GM18507 (cell line): ENCODE results near the gene ZDHHC8.

Source experiments
- DNase-seq: peaks from one replicate; pipeline ENCODE4 v3.0.0; 2011; ENCODE audit warnings: low read depth; ENCODE audit not compliant: insufficient read length; ENCODE audit errors: extremely low spot score
- FAIRE-seq: peaks from 2 replicates; lab custom pipeline; 2011; peaks lifted over from hg19 to GRCh38; lab: Jason Lieb, UNC

The ZDHHC8 gene

GRCh38 chr22:20185750-20186149 is 54.1 kb downstream of the ZDHHC8 start:
- FAIRE-seq: no peak

GRCh38 chr22:20186183-20186870 is 54.7 kb downstream of the ZDHHC8 start:
- no peak for DNase-seq
- no peak for FAIRE-seq

More at GRCh38 chr22:20185750-20186149, 54.1 kb downstream of the ZDHHC8 start:
- no peak for DNase-seq

- DNase-seq (no peak), FAIRE-seq (no peak)
Measured at GRCh38 chr22:20186871-20187546, 55.4 kb downstream of the ZDHHC8 start.

DNA sequence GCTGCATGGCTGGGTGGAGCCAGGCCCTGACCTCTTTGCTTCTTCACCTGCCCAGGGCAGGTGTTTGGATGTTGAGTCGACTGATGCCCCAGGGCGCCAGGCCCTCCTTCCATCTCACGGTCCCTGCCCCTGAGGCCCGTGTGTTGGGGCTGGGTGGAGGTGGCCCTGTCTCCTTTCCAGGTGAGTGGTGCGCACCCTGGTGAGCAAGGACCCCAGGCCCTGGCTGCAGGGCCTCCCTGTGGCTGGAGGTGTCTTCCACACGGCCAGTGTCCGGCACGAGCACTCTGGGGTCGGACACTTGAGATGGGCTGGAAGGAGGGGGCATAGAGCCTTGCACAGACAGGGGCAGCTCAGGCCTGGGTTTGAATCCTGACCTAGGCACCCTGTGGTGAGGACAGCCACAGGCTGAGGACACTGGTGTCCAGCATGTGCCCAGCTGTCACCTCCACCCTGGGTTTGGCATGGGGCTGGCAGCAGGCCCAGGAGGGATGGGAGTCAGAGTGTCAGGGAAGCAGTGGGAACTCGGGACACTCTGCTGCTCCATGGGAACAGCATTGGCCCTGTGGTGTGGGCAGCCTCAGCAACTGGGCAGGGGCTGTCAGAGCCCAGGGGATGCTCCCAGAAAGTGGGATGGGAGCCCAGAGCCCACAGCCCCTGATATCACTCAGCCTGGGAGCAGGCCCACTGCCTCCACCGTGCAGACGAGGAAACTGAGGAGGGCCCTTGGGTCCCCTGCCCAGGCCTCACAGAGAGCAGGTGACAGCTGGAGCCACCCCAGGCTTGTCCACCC is 56.4 kb downstream of the ZDHHC8 start:
- no peak for FAIRE-seq
- DNase-seq: no peak

GRCh38 chr22:20188567-20188877 is 56.9 kb downstream of the ZDHHC8 start:
- FAIRE-seq (no peak), DNase-seq (no peak)

DNA sequence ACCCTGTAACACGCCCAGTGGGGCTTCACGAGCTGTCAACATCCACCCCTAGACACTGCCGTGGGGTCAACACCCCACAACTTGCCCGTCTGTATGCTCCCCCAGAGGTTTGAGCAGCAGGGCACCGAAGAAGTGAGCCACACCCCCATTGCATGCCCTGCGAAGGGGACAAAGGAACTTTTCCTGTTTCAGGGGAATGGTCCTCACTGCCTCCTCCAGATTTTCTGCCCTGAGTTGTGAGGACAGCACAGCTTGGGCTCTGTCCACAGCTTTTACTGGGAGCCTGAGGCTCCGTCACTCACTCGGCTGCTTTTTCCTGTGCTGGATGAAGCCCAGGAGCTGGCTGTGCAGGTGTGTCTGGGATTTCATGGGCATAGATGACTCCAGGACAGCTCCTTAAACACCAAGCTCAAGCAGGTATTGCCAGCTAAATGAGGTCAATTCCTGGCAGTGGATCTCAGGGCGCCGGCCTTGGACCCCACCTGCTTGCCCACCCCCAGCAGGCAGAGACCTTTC is 59.5 kb downstream of the ZDHHC8 start:
- DNase-seq (no peak), FAIRE-seq (no peak)

GRCh38 chr22:20191803-20192202 is 60.2 kb downstream of the ZDHHC8 start:
- FAIRE-seq (no peak), DNase-seq (no peak)

- FAIRE-seq (no peak), DNase-seq (no peak)
Measured at GRCh38 chr22:20192293-20192971, 60.8 kb downstream of the ZDHHC8 start.

DNA sequence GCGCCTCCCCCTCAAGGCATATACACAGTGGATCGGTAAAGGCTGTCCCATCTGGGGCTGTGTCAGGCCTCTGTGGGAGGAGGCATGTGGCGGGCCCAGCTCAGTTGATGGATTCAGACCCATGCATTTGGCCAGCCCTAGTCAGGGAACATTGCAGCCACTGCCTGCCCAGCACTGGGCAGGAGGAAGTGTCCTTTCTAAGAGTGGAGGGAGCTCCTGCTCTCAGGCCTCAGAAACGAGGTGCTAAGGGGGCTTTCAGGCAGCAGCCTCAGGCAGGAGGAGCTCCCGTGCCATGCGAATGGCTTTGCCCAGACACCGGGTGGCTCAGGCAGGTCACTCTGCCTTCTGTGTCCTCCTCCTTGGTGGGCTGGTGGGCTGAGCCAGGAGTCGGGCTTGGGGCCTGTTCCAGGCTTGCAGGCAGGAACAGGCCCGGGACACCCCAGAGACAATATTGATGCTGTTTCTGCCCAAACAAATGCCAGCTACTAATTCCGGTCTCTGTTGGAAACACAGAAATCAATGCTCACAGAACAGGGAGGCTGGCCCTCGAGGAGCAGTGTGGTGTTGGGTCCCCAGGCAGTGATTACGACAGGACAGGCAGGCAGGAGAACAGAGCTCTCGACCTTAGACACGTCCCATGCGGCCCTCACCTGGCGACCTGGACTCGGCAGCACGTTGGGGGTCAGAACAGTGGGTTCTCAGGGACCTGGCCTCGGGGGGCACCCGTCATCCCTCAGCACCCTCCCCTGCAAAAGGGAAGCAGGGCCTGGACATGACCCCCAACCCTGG is 61.6 kb downstream of the ZDHHC8 start:
- FAIRE-seq: no peak
- no peak for DNase-seq

- FAIRE-seq (no peak), DNase-seq (no peak)
Measured at GRCh38 chr22:20193761-20194494, 62.3 kb downstream of the ZDHHC8 start.

- FAIRE-seq (no peak), DNase-seq (no peak)
Measured at GRCh38 chr22:20194681-20195593, 63.3 kb downstream of the ZDHHC8 start.

DNA sequence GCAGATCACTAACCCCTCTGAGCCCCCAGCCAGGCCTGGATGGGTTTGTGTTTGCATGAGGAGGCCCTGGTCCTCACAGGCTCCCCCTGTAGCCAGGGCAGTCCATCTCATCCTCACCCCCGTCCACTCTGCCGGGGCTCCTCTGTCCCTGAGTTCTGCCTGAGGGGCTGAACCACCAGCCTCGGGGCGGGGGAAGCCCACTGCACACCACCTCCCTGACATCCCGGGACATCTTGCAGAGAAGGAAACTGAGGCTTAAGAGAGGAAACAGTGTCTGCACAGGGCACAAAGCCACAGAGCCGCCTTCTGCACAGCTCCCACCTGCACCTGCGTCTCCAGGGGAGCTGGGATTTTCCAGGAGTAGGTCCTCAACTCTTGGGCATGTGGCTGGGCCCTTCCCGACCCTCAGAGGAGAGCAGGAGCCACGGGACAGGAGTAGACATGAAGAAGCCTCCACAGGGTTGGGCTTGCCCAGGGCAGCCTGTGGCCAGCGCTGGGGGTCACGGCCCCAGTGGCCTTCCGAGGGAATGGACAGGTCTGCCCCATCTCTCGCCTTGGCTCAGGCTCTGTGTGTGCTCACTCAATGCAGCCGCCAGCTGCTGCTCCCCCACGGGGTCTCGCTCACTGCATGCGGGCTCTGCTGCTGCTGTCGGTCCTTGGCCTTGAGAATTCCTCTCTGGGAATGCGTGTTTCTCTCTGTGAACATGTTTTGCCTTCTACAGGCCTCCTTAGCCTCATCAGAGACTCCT is 64.7 kb downstream of the ZDHHC8 start:
- FAIRE-seq: no peak
- no peak for DNase-seq
